Measurements from ENCODE around the gene NCOA5.

Gene NCOA5

DNA sequence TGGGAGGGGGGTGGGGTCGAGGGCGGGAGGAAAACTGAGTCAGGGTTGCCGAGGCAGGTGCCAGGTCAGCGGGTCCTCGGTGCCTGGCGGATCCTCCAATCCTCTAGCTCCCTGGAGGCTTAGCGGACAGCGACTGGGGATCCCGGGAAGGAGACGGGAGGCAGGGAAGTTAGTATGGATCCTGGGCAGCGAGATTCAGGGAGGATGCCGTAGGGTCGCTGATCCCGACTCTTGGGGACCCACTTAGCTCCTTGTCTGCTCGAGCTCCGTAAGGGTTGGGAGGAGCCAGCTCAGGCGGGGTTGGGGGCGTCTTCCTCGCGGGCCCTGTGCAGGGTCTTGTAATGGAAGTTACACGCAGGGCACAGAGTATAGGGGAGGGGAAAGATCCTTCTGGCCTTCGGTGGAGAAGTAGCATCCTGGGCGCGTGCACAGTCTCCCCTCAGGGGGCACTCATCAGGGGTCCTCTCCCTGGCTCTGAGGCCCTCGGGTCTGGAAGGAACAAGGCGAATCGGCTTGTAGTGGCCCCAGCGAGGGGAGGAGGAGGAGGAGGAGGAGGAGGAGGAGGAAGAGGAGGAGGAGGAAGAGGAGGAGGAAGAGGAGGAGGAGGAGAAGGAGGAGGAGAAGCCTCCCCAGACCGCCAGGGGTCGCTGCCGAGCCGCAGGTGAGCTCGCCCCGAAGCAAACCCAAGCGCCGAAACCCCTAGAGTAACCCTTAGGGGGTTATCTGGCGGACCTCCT lies 67.2 kb downstream of the NCOA5 start:
- no peak for FAIRE-seq
- DNase-seq (ENCODE audit: insufficient read length, low spot score), result peak; percentile 81

DNA sequence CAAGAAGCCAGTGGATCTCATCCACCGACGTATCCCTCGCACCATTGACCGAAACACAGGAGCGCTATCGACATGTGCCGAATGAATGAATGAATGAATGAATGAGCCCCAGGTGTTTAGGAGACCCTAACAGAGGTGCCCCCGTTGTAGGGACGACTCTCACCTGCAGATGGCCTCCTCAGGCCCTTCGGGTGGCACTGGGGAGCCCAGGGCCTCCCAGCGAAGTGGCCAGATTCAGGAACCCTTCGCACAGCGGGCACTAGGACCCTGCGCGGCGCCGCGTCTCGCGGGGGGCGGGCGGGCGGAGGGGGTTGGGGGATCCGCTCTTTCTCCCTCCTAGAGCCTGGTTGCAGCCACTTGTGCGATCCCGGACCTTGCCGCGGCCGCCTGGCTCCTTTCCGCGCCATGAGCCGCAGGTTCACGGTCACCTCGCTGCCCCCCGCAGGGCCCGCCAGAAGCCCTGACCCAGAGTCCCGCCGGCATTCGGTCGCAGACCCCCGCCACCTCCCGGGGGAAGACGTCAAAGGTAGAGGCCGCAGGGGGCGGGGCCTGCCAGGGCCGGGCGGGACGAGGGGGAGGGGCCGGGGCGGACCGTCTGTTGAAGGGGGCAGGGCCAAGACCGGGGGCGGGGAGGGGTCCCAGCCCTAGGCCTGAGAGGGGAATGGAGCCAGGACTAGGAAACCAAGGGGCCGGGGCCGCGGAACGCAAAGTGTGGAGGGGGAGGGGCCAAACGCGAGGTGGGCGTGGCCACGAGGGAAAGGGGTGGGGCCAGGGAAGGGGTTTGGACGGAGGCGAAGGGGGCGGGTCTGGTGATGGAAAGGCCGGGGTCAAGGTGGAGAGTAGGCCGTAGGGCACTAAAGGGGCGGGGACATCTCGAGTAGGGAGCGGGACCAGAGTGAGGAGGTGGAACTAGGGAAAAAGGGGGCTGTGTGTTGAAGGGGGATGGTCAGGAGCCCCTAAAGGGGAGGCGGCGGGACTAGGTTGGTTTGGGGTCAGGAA lies 68.1 kb downstream of the NCOA5 start:
- FAIRE-seq, result peak; percentile 21
- no peak for DNase-seq (ENCODE audit: insufficient read length, low spot score)

DNA sequence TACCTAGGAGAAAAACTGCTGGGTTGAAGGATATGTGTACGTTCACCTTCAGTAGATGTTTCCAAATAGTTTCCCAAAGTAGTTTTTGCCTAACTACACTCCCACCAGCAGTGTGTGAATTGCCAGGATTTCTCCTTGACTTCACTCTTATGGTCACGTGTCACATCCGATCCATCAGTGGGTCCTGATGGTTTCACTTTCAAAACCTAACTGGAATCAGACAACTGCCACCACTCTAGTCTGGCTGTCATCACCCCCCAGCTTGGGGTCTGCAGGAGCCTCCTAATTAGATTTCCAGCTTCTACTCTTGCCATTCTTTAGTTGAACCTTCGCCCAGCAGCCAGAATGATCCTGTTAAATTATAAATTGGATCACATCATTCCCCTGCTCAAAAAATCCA lies 69.2 kb downstream of the NCOA5 start:
- FAIRE-seq (no peak), DNase-seq (ENCODE audit: insufficient read length, low spot score) (no peak)

DNA sequence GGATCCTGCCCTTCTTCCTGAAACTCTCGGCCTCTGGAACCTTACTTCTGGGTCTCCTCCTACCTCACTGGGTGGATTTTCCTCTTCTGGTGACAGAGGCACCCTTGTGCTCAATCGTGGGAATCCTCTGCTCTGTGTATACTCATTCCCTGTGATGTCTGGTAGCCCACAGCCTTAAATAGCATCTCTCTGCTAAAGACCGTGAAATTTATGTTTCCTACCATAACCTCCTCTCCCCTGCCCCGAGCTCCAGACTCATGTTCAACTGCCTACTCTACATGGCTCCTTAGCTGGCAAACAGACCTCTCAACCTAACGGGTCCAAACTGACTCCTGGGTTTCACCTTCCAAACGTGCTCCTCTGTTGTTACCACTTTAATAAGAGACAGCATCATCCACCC lies 71.2 kb downstream of the NCOA5 start:
- FAIRE-seq (no peak), DNase-seq (ENCODE audit: insufficient read length, low spot score) (no peak)

DNA sequence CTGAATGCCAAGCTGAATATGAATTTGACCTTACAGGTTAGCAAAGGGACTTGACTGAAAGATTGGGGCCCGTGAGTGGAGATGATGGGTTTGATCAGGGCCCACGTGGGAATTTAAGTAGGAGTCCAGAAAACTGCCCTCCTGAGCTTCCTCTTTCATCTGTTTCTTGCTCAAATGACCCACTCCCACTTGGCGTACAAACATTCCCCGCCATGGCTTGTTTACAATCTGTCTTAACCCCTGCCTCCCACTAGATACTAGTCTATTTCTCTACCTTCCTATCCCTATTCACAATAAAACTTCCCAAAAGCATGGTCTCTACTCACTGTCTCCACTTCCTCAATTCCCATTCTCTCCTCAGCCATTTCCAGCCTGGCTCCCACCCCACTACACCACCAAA lies 71.7 kb downstream of the NCOA5 start:
- no peak for DNase-seq (ENCODE audit: insufficient read length, low spot score)
- FAIRE-seq, result no peak

DNA sequence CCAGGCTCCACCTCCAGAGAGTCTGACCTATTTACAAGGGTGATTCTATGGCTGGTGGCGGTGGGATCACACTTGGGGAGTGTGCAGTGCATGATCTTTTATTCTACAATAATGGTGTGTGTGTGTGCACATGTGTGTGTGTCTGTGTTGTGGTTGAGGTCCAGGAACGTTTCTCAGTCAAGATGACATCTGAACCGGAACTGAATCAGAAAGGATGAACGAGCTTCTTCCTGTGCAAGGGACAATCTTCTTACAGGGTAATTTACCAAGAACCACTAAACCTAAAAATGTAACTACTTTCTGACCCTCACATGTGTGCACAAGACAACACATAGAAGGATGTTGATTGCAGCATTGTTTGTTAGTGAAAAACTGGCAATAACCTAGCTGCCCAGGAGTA lies 72.5 kb downstream of the NCOA5 start:
- no peak for FAIRE-seq

DNA sequence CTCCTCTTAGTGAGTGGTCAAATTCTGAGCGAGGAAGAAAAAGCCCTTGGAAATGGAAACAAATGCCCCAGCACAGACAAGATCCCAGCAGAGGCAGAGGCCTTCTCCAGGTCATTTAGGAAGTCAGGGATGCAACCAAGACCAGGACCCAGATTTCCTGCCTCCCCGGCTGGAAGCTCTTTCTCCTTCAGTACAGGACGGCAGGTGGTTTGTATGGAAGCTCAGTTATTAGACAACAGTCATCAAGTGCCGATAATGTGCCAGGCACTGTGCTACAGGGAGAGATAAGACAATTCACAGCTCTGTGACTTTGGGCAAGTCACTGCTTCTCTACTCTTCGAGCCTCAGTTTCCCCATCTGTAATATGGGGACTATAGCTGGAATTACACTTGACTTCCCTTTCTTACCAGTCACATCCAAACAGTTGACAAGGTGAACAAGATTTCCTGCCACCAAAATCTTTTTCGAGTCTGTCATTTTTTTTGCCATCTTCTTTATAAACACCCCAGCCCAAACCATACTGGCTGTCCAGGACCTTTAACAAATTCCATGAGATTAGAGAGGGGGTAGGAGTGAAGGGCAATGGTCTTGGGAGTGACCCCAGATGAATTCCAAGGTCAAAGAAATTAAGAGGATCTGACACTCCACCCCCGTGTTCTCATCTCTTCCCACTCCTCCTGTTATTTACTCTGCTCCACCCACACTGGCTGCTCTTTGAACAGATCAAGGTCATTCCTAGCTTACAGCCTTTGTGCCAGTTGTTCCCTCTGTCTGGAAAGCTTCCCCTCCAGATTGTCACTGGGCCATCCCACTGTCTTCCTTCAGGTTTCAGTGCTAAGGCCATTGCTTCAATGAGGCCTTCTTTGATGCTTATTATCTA lies 75.0 kb downstream of the NCOA5 start:
- DNase-seq (ENCODE audit: insufficient read length, low spot score) (no peak), FAIRE-seq (no peak)

More for the DNA sequence above, 72.5 kb downstream of the NCOA5 start:
- no peak for DNase-seq (ENCODE audit: insufficient read length, low spot score)

DNA sequence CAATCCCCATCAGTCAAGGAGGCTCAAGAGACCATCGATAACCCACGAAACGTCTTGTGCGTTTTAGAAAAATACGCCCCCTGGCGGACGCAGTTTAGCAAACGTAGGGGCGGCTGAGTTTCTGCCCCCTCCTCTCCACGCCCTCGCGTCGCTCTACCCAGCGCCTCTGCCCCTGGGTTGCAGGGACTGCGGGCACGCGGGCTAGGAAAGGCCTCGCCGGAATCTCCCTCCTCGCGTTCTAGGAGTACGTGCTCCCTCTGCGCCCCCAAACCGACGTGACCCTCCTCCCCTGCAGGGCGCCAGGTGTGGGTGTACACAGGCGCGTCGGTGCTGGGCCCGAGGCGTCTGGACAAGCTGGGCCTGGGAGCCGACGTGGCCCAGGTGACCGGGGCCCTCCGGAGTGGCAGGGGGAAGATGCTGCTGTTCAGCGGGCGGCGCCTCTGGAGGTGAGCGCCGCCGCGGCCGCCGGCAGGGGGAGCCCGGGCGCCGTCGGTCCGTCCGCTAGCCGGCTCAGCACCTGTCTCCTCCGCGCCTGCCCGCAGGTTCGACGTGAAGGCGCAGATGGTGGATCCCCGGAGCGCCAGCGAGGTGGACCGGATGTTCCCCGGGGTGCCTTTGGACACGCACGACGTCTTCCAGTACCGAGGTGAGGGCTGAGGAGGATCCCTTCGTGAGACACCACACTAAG lies 75.8 kb downstream of the NCOA5 start:
- FAIRE-seq (no peak), DNase-seq (ENCODE audit: insufficient read length, low spot score) (peak; percentile 80)

DNA sequence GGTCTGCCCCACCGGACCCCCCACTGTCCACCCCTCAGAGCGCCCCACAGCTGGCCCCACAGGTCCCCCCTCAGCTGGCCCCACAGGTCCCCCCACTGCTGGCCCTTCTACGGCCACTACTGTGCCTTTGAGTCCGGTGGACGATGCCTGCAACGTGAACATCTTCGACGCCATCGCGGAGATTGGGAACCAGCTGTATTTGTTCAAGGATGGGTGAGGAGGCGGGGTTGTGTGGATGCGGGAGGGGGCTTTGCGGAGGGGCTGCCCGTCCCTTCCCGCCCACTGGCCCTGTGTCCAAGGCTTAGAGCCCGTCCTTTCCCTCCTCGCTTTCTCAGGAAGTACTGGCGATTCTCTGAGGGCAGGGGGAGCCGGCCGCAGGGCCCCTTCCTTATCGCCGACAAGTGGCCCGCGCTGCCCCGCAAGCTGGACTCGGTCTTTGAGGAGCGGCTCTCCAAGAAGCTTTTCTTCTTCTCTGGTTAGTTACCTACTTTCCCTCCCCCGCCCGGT lies 76.4 kb downstream of the NCOA5 start:
- DNase-seq (ENCODE audit: insufficient read length, low spot score), result no peak
- no peak for FAIRE-seq

DNA sequence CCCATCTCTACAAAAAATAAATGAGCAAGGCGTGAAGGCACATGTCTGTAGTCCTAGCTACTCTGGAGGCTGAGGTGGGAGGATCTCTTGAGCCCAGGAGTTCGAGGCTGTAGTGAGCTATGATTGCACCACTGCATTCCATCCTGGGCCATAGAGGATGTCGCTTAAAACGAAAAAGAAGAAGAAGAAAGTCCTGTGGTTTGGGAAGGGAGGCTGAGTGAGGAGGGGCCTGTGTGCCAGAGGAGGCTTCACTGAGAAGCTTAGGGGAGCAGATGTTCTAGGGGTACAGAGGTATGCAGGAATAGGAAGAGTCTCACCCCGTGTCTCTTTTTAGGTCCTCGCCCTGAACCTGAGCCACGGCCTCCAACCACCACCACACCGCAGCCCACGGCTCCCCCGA lies 76.8 kb downstream of the NCOA5 start:
- DNase-seq (ENCODE audit: insufficient read length, low spot score) (no peak), FAIRE-seq (no peak)

DNA sequence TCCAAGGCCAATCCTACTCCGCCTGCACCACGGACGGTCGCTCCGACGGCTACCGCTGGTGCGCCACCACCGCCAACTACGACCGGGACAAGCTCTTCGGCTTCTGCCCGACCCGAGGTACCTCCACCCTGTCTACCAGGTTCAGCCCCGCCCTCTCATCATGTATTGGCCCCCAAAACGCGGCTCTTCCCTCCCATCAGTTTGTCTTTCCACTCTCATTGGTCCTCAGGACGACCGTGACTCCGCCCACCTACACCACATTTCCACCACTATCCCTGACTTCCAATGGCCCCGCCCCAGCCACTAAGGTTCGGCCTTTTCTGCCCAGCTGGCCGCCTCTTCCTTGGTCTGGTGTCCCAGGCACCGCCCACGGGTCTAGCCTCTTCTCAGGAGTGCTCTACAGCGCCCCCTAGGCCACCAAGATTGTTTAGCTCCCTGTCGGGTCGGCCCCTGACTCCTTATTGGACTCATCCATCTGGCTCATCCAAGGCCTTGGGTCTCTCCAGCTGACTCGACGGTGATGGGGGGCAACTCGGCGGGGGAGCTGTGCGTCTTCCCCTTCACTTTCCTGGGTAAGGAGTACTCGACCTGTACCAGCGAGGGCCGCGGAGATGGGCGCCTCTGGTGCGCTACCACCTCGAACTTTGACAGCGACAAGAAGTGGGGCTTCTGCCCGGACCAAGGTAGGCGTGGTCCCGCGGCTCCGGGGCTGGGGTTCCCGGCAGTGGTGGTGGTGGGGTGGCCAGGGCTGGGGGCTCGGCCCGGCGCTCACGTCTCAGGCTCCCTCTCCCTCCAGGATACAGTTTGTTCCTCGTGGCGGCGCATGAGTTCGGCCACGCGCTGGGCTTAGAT lies 77.9 kb downstream of the NCOA5 start:
- FAIRE-seq, result no peak
- no peak for DNase-seq (ENCODE audit: insufficient read length, low spot score)

Measured in GM19239 (cell line).